Nephron progenitor cell (in vitro differentiated cells): ENCODE results near the gene MMP24.
A peak's percentile ranks its signal among the peaks of the same experiment; 100 is the strongest.

Experiments used
- DNase-seq: peaks from one replicate; pipeline ENCODE4 v3.0.0; 2021
- H3K27ac Mint-ChIP-seq: 2 replicates; pipeline ENCODE4 v1.8.0; 2021; ENCODE audit warnings: mild to moderate bottlenecking, moderate library complexity, mixed read lengths
- H3K27me3 Mint-ChIP-seq: 2 replicates; pipeline ENCODE4 v1.8.0; 2021; ENCODE audit warnings: mild to moderate bottlenecking, low read depth, mixed read lengths; ENCODE audit not compliant: poor library complexity
- H3K36me3 Mint-ChIP-seq: 2 replicates; pipeline ENCODE4 v1.8.0; 2021; ENCODE audit warnings: low read depth, mixed read lengths
- H3K4me1 Mint-ChIP-seq: 2 replicates; pipeline ENCODE4 v1.8.0; 2021; ENCODE audit warnings: mixed read lengths
- H3K4me3 Mint-ChIP-seq: 2 replicates; pipeline ENCODE4 v1.8.0; 2021; ENCODE audit warnings: mild to moderate bottlenecking, moderate library complexity, mixed read lengths
- H3K9me3 Mint-ChIP-seq: 2 replicates; pipeline ENCODE4 v1.8.0; 2021; ENCODE audit warnings: mild to moderate bottlenecking, moderate library complexity, mixed read lengths
- CTCF ChIP-seq: fragments of 200-600 bp; sonication (generic); IDR thresholded peaks from 2 replicates; pipeline ENCODE4 v1.5.0; 2021; ENCODE audit warnings: antibody characterized with exemption

MMP24 gene

GRCh38 chr20:35291654-35292503 is 65.4 kb downstream of the MMP24 start, which contains the start of gene FAM83C:
Gene FAM83C (minus strand): TSS chr20:35292425. CDS start chr20:35292304, 121 bp downstream.
- H3K9me3 Mint-ChIP-seq = no peaks in the 10 kb centered on the region

GRCh38 chr20:35292504-35293285 is 66.2 kb downstream of the MMP24 start:
- peaks cover 42% of the 10 kb centered on the region for H3K4me1 Mint-ChIP-seq
- peak overlapping the region; percentile 32 for H3K27ac Mint-ChIP-seq
- no peak for TF ChIP-seq CTCF
- no peaks in the 10 kb centered on the region for H3K9me3 Mint-ChIP-seq
- DNase-seq = no peak
- H3K4me3 Mint-ChIP-seq = no peak overlapping the region
- no peaks in the 10 kb centered on the region for H3K36me3 Mint-ChIP-seq
- peaks cover 8% of the 10 kb centered on the region for H3K27me3 Mint-ChIP-seq

More at GRCh38 chr20:35291654-35292503, 65.4 kb downstream of the MMP24 start, which contains the start of gene FAM83C:
- Mint-ChIP-seq H3K27ac (peak within 1 kb of the TSS; percentile 32), H3K27me3 (peaks cover 8% of the 10 kb centered on the region), H3K36me3 (no peaks in the 10 kb centered on the region), H3K4me3 (no peak within 1 kb of the TSS), H3K4me1 (peaks cover 36% of the 10 kb centered on the region)
- no peak for DNase-seq
- TF ChIP-seq CTCF = no peak

GRCh38 chr20:35293303-35294292 is 67.1 kb downstream of the MMP24 start:
- no peaks in the 10 kb centered on the region for H3K36me3 Mint-ChIP-seq
- H3K4me1 Mint-ChIP-seq = peaks cover 42% of the 10 kb centered on the region
- no peak overlapping the region for H3K27ac Mint-ChIP-seq
- no peaks in the 10 kb centered on the region for H3K9me3 Mint-ChIP-seq
- no peak for TF ChIP-seq CTCF
- peaks cover 9% of the 10 kb centered on the region for H3K27me3 Mint-ChIP-seq
- no peak overlapping the region for H3K4me3 Mint-ChIP-seq
- no peak for DNase-seq

- Mint-ChIP-seq H3K36me3 (no peaks in the 10 kb centered on the region), H3K4me3 (no peak overlapping the region), H3K27ac (no peak overlapping the region), H3K9me3 (no peaks in the 10 kb centered on the region), H3K27me3 (peaks cover 11% of the 10 kb centered on the region), H3K4me1 (peaks cover 42% of the 10 kb centered on the region)
- TF ChIP-seq CTCF = no peak
- no peak for DNase-seq
These were observed 67.8 kb downstream of the MMP24 start for GRCh38 chr20:35294293-35294685.

- Mint-ChIP-seq H3K36me3 (no peaks in the 10 kb centered on the region), H3K27me3 (peaks cover 11% of the 10 kb centered on the region), H3K9me3 (no peaks in the 10 kb centered on the region), H3K4me1 (peaks cover 42% of the 10 kb centered on the region), H3K4me3 (no peak overlapping the region), H3K27ac (no peak overlapping the region)
- TF ChIP-seq CTCF = no peak
- DNase-seq = no peak
These were observed 68.6 kb downstream of the MMP24 start for GRCh38 chr20:35295058-35295457.
